ENCODE measurements around the gene FOXL2NB.

GRCh38 chr3:138908846-138909245, 38.2 kb upstream of the FOXL2NB start:
- TF ChIP-seq GATA3 (IDR thresholded peaks at IDR 0.05; ENCODE audit: low read depth, low read length) = no peak
- TF ChIP-seq GATA2 (IDR thresholded peaks at IDR 0.05; ENCODE audit: low read depth, low read length) = no peak

Measured in SH-SY5Y (cell line).